ENCODE data around the gene SLC5A4. TPM values are rescaled to one million over a fixed set of nuclear protein-coding genes. Genes with fewer than 3 reads are reported as not detected.
A peak's percentile ranks its signal among the peaks of the same experiment; 100 is the strongest.
"Not testable (repeated sequence)": the region's sequence is repeated elsewhere in the genome, so short reads cannot be mapped to it uniquely, and the experiment has no call there.

Gene SLC5A4
- total RNA-seq, 2 donors from 2014 or later: not detected

GRCh38 chr22:32205974-32206773 lies 49.0 kb downstream of the SLC5A4 start:
- DNase-seq (ENCODE audit: low spot score in 2 of 2): no peak
- ATAC-seq: no peak
- Mint-ChIP-seq H3K9me3 (no peaks in the 10 kb centered on the region), H3K36me3 (no peaks in the 10 kb centered on the region), H3K27ac (peak overlapping the region in 1 of 2 donors; percentile 9)

- Mint-ChIP-seq H3K36me3 (no peaks in the 10 kb centered on the region), H3K27ac (peak within 1 kb of the TSS in 1 of 2 donors; percentile 55), H3K9me3 (no peaks in the 10 kb centered on the region)
- peak; percentile 80 to 84 for ATAC-seq
- peak in 1 of 2 donors; percentile 43 for DNase-seq (ENCODE audit: low spot score in 2 of 2)
Measured at GRCh38 chr22:32204856-32205722, 50.1 kb downstream of the SLC5A4 start, which contains the start of gene RFPL2. Gene RFPL2 (minus strand): TSS chr22:32205073. CDS start chr22:32202451, 2,622 bp downstream.

GRCh38 chr22:32204040-32204855 lies 50.9 kb downstream of the SLC5A4 start:
- Mint-ChIP-seq H3K36me3 (no peaks in the 10 kb centered on the region), H3K9me3 (no peaks in the 10 kb centered on the region), H3K27ac (peak overlapping the region in 1 of 2 donors; percentile 55)
- ATAC-seq: peak; percentile 46 to 50
- no peak for DNase-seq (ENCODE audit: low spot score in 2 of 2)

GRCh38 chr22:32203181-32204039 lies 51.7 kb downstream of the SLC5A4 start:
- Mint-ChIP-seq H3K27ac (no peak overlapping the region), H3K36me3 (no peaks in the 10 kb centered on the region), H3K9me3 (no peaks in the 10 kb centered on the region)
- no peak for ATAC-seq
- DNase-seq (ENCODE audit: low spot score in 2 of 2): no peak

- Mint-ChIP-seq H3K9me3 (no peaks in the 10 kb centered on the region), H3K36me3 (no peaks in the 10 kb centered on the region), H3K27ac (no peak overlapping the region)
- no peak for DNase-seq (ENCODE audit: low spot score in 2 of 2)
- peak; percentile 25 for ATAC-seq
Measured at GRCh38 chr22:32202539-32203180, 52.5 kb downstream of the SLC5A4 start.

- Mint-ChIP-seq H3K27ac (no peak overlapping the region), H3K9me3 (no peaks in the 10 kb centered on the region), H3K36me3 (no peaks in the 10 kb centered on the region)
- DNase-seq (ENCODE audit: low spot score in 2 of 2) (no peak), ATAC-seq (no peak)
Measured at GRCh38 chr22:32202161-32202538, 53.0 kb downstream of the SLC5A4 start.

- no peak overlapping the region for H3K27ac Mint-ChIP-seq
Measured at GRCh38 chr22:32200752-32201151, 54.4 kb downstream of the SLC5A4 start.

GRCh38 chr22:32199961-32200360 lies 55.2 kb downstream of the SLC5A4 start:
- no peak for DNase-seq (ENCODE audit: low spot score in 2 of 2)
- H3K9me3 Mint-ChIP-seq: no peaks in the 10 kb centered on the region
- no peaks in the 10 kb centered on the region for H3K36me3 Mint-ChIP-seq
- ATAC-seq: no peak
- H3K27ac Mint-ChIP-seq: no peak overlapping the region

More at GRCh38 chr22:32200752-32201151, 54.4 kb downstream of the SLC5A4 start:
- DNase-seq (ENCODE audit: low spot score in 2 of 2) (no peak), ATAC-seq (no peak)
- H3K36me3 Mint-ChIP-seq: no peaks in the 10 kb centered on the region
- H3K9me3 Mint-ChIP-seq: no peaks in the 10 kb centered on the region

GRCh38 chr22:32199341-32199740 lies 55.8 kb downstream of the SLC5A4 start:
- DNase-seq (ENCODE audit: low spot score in 2 of 2) (no peak), ATAC-seq (no peak)
- Mint-ChIP-seq H3K9me3 (no peaks in the 10 kb centered on the region), H3K36me3 (no peaks in the 10 kb centered on the region), H3K27ac (no peak overlapping the region)

- H3K36me3 Mint-ChIP-seq; H3K9me3 Mint-ChIP-seq; ATAC-seq; DNase-seq (ENCODE audit: low spot score in 2 of 2); H3K27ac Mint-ChIP-seq: not testable (repeated sequence)
Measured at GRCh38 chr22:32197553-32198226, 57.5 kb downstream of the SLC5A4 start.

- H3K27ac Mint-ChIP-seq; ATAC-seq; DNase-seq (ENCODE audit: low spot score in 2 of 2); H3K9me3 Mint-ChIP-seq; H3K36me3 Mint-ChIP-seq: not testable (repeated sequence)
Measured at GRCh38 chr22:32195900-32196299, 59.2 kb downstream of the SLC5A4 start.

- ATAC-seq; DNase-seq (ENCODE audit: low spot score in 2 of 2); H3K36me3 Mint-ChIP-seq: not testable (repeated sequence)
Measured at GRCh38 chr22:32193346-32193745, 61.8 kb downstream of the SLC5A4 start.

GRCh38 chr22:32191021-32191420 lies 64.1 kb downstream of the SLC5A4 start:
- ATAC-seq; H3K36me3 Mint-ChIP-seq; H3K27ac Mint-ChIP-seq; DNase-seq (ENCODE audit: low spot score in 2 of 2); H3K9me3 Mint-ChIP-seq: not testable (repeated sequence)

More at GRCh38 chr22:32193346-32193745, 61.8 kb downstream of the SLC5A4 start:
- H3K9me3 Mint-ChIP-seq, H3K27ac Mint-ChIP-seq: not testable (repeated sequence)

- no peak for ATAC-seq
- no peaks in the 10 kb centered on the region for H3K9me3 Mint-ChIP-seq
- DNase-seq (ENCODE audit: low spot score in 2 of 2): no peak
- H3K27ac Mint-ChIP-seq: no peak overlapping the region
- no peaks in the 10 kb centered on the region for H3K36me3 Mint-ChIP-seq
Measured at GRCh38 chr22:32185821-32186220, 69.3 kb downstream of the SLC5A4 start.

GRCh38 chr22:32183625-32184024 lies 71.5 kb downstream of the SLC5A4 start:
- DNase-seq (ENCODE audit: low spot score in 2 of 2) (no peak), ATAC-seq (no peak)
- no peaks in the 10 kb centered on the region for H3K36me3 Mint-ChIP-seq
- no peaks in the 10 kb centered on the region for H3K9me3 Mint-ChIP-seq
- no peak overlapping the region for H3K27ac Mint-ChIP-seq

All from activated naive CD4-positive, alpha-beta T cell treated with anti-CD3 and anti-CD28 coated beads, Interleukin-2, amount 50 U/mL, for 72 hours (primary cell).